Mesendoderm (in vitro differentiated cells): ENCODE data around the gene PCK2.

Experiments used
- DNase-seq: peaks from one replicate; pipeline ENCODE4 v3.0.0; 2013
- H2AK5ac ChIP-seq: 2 replicates; pipeline ENCODE4 v1.6.1; 2013; ENCODE audit warnings: low read length, inconsistent platforms
- H2BK120ac ChIP-seq: 2 replicates; pipeline ENCODE4 v1.6.1; 2013; ENCODE audit warnings: low read depth, mild to moderate bottlenecking, low read length, moderate library complexity, mixed read lengths
- H2BK15ac ChIP-seq: replicated peaks from 2 replicates; pipeline ENCODE4 v1.6.1; 2013; ENCODE audit warnings: low read depth, mild to moderate bottlenecking, moderate library complexity
- H2BK5ac ChIP-seq: 2 replicates; pipeline ENCODE4 v1.6.1; 2013; ENCODE audit warnings: low read length, inconsistent platforms
- H3K18ac ChIP-seq: 2 replicates; pipeline ENCODE4 v1.6.1; 2013; ENCODE audit warnings: mild to moderate bottlenecking, low read length, mixed read lengths
- H3K23ac ChIP-seq: one replicate; pipeline ENCODE4 v1.6.1; 2013; ENCODE audit warnings: low read length
- H3K27ac ChIP-seq: 2 replicates; pipeline ENCODE4 v1.5.1; 2013; ENCODE audit warnings: low read depth, mild to moderate bottlenecking, inconsistent platforms, low read length, moderate library complexity
- H3K27me3 ChIP-seq: 2 replicates; pipeline ENCODE4 v1.6.1; 2013; ENCODE audit warnings: low read length, control low read depth, mild to moderate bottlenecking, inconsistent platforms; ENCODE audit not compliant: insufficient read depth, poor library complexity
- H3K36me3 ChIP-seq: 2 replicates; pipeline ENCODE4 v1.6.1; 2013; ENCODE audit warnings: low read length, inconsistent platforms; ENCODE audit not compliant: control insufficient read depth, insufficient read depth
- H3K4ac ChIP-seq: one replicate; pipeline ENCODE4 v1.6.1; 2013; ENCODE audit warnings: low read depth, mild to moderate bottlenecking, low read length, moderate library complexity
- H3K4me1 ChIP-seq: 2 replicates; pipeline ENCODE4 v1.6.1; 2013; ENCODE audit warnings: low read depth, low read length, inconsistent platforms; ENCODE audit not compliant: control insufficient read depth
- H3K4me2 ChIP-seq: 2 replicates; pipeline ENCODE4 v1.6.1; 2013; ENCODE audit warnings: low read length
- H3K4me3 ChIP-seq: 2 replicates; pipeline ENCODE4 v1.5.1; 2013; ENCODE audit warnings: mild to moderate bottlenecking, low read length
- H3K56ac ChIP-seq: one replicate; pipeline ENCODE4 v1.6.1; 2013; ENCODE audit warnings: low read length
- H3K79me1 ChIP-seq: 2 replicates; pipeline ENCODE4 v1.6.1; 2013; ENCODE audit warnings: low read length, inconsistent platforms
- H3K79me2 ChIP-seq: 2 replicates; pipeline ENCODE4 v1.6.1; 2013; ENCODE audit warnings: mild to moderate bottlenecking, low read length; ENCODE audit not compliant: control insufficient read depth, insufficient read depth
- H3K9ac ChIP-seq: 2 replicates; pipeline ENCODE4 v1.6.1; 2013; ENCODE audit warnings: low read length, inconsistent platforms
- H4K5ac ChIP-seq: one replicate; pipeline ENCODE4 v1.6.1; 2013; ENCODE audit warnings: low read length
- H4K8ac ChIP-seq: one replicate; pipeline ENCODE4 v1.6.1; 2013; ENCODE audit warnings: low read depth, mild to moderate bottlenecking, control low read depth, low read length, moderate library complexity
- WGBS: extraction: QIAGEN DNeasy Blood & Tissue Kit; methylation state at CpG from one replicate; pipeline ENCODE4 v1.1.7; 2013; ENCODE audit warnings: low lambda C conversion rate, missing lambda C conversion rate; ENCODE audit not compliant: insufficient coverage; ENCODE audit errors: extremely low coverage; 5-methylcytosine and 5-hydroxymethylcytosine counted together

PCK2 gene

GRCh38 chr14:24092505-24093206 is 1.5 kb upstream of the PCK2 start:
- Histone ChIP-seq H3K79me2 (peaks cover 10% of the 10 kb centered on the region), H4K8ac (no peak overlapping the region), H3K23ac (no peak overlapping the region), H2BK15ac (no peak overlapping the region), H3K27ac (no peak overlapping the region), H3K4ac (peak overlapping the region; percentile 8), H3K9ac (no peak overlapping the region), H3K18ac (no peak overlapping the region), H4K5ac (no peak overlapping the region), H3K56ac (no peak overlapping the region), H3K4me3 (no peak overlapping the region), H3K79me1 (peaks cover 14% of the 10 kb centered on the region), H3K4me1 (peaks cover 7% of the 10 kb centered on the region), H3K27me3 (no peaks in the 10 kb centered on the region), H2BK120ac (no peak overlapping the region), H3K36me3 (peaks cover 1% of the 10 kb centered on the region), H2BK5ac (no peak overlapping the region), H2AK5ac (peak overlapping the region; percentile 68), H3K4me2 (no peak overlapping the region)
- WGBS: no CpG with 5 or more reads among the region's 4 CpGs
- DNase-seq: no peak

DNA sequence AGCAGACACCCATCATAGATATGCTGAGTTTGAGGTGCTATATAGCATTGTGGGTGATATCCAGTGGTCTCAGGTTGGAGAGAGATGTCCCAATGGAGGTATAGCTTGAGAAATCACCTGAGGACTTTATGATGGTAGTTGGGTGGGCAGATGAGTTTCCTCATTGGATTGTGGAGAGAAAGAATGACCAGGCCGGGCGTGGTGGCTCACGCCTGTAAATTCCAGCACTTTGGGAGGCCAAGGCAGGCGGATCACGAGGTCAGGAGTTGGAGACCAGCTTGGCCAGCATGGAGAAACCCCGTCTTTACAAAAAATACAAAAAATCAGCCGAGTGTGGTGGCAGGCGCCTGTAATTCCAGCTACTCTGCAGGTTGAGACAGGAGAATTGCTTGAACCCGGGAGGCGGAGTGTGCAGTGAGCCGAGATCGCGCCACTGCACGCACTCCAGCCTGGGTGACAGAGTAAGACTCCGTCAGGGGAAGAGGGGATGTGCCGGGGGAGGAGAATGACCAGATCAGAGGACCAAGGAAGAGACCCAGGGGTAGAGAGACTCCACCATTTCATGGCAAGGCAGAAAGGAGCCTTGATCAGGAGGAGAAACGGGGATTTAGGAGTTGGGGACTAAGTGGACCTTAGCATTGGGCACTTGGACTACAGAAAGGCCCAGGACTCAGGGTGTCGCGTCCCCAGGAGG is 757 bp upstream of the PCK2 start:
- Histone ChIP-seq H3K18ac (peak overlapping the region; percentile 44), H2BK5ac (peak overlapping the region; percentile 40), H2AK5ac (no peak overlapping the region), H3K4me1 (peaks cover 7% of the 10 kb centered on the region), H3K23ac (no peak overlapping the region), H2BK120ac (no peak overlapping the region), H3K79me1 (peaks cover 16% of the 10 kb centered on the region), H3K79me2 (peaks cover 10% of the 10 kb centered on the region), H3K9ac (peak overlapping the region; percentile 66), H3K27ac (peak overlapping the region; percentile 22), H3K27me3 (no peaks in the 10 kb centered on the region), H3K36me3 (peaks cover 3% of the 10 kb centered on the region), H4K8ac (no peak overlapping the region), H3K4me2 (peak overlapping the region; percentile 15), H4K5ac (peak overlapping the region; percentile 54), H3K4me3 (no peak overlapping the region), H2BK15ac (no peak overlapping the region), H3K4ac (peak overlapping the region; percentile 8), H3K56ac (peak overlapping the region; percentile 86)
- peak; percentile 16 for DNase-seq
- WGBS: no CpG with 5 or more reads among the region's 19 CpGs

GRCh38 chr14:24094841-24095270 is 745 bp downstream of the PCK2 start:
- WGBS: no CpG with 5 or more reads among the region's 14 CpGs
- peaks cover 6% of the 10 kb centered on the region for H3K36me3 ChIP-seq
- peak overlapping the region; percentile 85 for H3K18ac ChIP-seq
- peaks cover 10% of the 10 kb centered on the region for H3K79me2 ChIP-seq
- no peak for DNase-seq
- H3K9ac ChIP-seq: peak overlapping the region; percentile 100
- H3K4me1 ChIP-seq: peaks cover 7% of the 10 kb centered on the region
- peak overlapping the region; percentile 99 for H3K56ac ChIP-seq
- no peak overlapping the region for H2BK15ac ChIP-seq
- peak overlapping the region; percentile 97 for H3K23ac ChIP-seq
- no peak overlapping the region for H2BK120ac ChIP-seq
- peak overlapping the region; percentile 90 for H3K27ac ChIP-seq
- H4K5ac ChIP-seq: no peak overlapping the region
- H3K4me2 ChIP-seq: peak overlapping the region; percentile 90
- no peaks in the 10 kb centered on the region for H3K27me3 ChIP-seq
- peak overlapping the region; percentile 94 for H2BK5ac ChIP-seq
- no peak overlapping the region for H4K8ac ChIP-seq
- peak overlapping the region; percentile 96 for H2AK5ac ChIP-seq
- peak overlapping the region; percentile 43 for H3K4ac ChIP-seq
- peaks cover 16% of the 10 kb centered on the region for H3K79me1 ChIP-seq
- H3K4me3 ChIP-seq: peak overlapping the region; percentile 99

DNA sequence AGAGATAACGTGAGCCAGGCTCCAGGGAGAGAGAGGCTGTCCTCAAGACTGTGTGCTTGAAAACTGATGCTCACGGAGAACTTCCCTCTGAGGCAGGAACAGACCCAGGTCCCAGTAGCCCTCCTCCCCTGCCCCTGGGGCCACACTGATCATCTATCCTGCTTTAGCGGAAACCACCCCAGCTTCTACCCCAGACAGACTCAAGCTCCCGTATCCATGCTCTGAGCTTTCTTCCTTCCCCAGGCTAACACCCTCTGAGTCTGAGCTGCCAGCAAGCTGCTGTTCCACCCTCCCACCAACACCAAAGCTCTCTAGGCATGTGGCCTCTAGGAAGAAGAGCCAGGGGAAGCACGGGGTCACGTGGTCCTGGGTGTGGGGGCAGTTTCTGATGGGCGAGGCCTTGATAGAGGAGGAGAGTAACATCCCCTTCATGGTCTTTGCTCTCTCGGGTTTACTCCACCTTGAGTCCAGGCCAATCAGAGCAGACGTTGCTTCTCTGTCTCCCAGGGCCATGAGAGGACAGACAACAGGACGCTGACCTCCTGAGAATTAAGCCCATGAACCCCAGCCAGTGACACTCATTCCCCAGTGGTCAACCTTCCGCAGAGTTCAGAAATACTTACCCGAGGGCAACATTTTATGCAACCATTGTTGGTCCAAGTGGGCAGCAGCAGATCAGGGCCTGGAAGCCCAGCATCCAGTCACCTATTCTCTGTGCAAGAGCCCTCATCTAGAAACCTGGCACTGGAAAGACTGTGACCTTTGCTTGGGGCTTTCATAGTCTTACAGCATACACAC is 1.4 kb downstream of the PCK2 start:
- DNase-seq: peak; percentile 94
- Histone ChIP-seq H3K9ac (peak overlapping the region; percentile 100), H3K27me3 (no peaks in the 10 kb centered on the region), H2BK5ac (peak overlapping the region; percentile 54), H4K8ac (no peak overlapping the region), H2BK120ac (no peak overlapping the region), H3K18ac (peak overlapping the region; percentile 85), H3K4me3 (peak overlapping the region; percentile 99), H3K27ac (peak overlapping the region; percentile 90), H3K36me3 (peaks cover 10% of the 10 kb centered on the region), H3K23ac (peak overlapping the region; percentile 59), H2BK15ac (no peak overlapping the region), H3K56ac (peak overlapping the region; percentile 99), H3K79me1 (peaks cover 16% of the 10 kb centered on the region), H3K4ac (peak overlapping the region; percentile 43), H4K5ac (no peak overlapping the region), H3K4me2 (peak overlapping the region; percentile 90), H2AK5ac (peak overlapping the region; percentile 77), H3K79me2 (peaks cover 10% of the 10 kb centered on the region), H3K4me1 (peaks cover 7% of the 10 kb centered on the region)
- WGBS: no CpG with 5 or more reads among the region's 12 CpGs

- H3K27ac ChIP-seq: no peak overlapping the region
- no peak overlapping the region for H2AK5ac ChIP-seq
- H3K4me1 ChIP-seq: peaks cover 7% of the 10 kb centered on the region
- peaks cover 16% of the 10 kb centered on the region for H3K79me1 ChIP-seq
- H4K8ac ChIP-seq: no peak overlapping the region
- H3K27me3 ChIP-seq: no peaks in the 10 kb centered on the region
- H3K79me2 ChIP-seq: peaks cover 10% of the 10 kb centered on the region
- H3K36me3 ChIP-seq: peaks cover 12% of the 10 kb centered on the region
- H3K4me3 ChIP-seq: no peak overlapping the region
- DNase-seq: no peak
- H3K4ac ChIP-seq: no peak overlapping the region
- no peak overlapping the region for H3K23ac ChIP-seq
- no peak overlapping the region for H3K56ac ChIP-seq
- H2BK120ac ChIP-seq: no peak overlapping the region
- no peak overlapping the region for H3K9ac ChIP-seq
- no peak overlapping the region for H3K4me2 ChIP-seq
- no CpG with 5 or more reads among the region's 8 CpGs for whole genome bisulfite sequencing
- no peak overlapping the region for H2BK5ac ChIP-seq
- H4K5ac ChIP-seq: no peak overlapping the region
- H3K18ac ChIP-seq: no peak overlapping the region
- H2BK15ac ChIP-seq: no peak overlapping the region
Observed at GRCh38 chr14:24096545-24097181, 2.6 kb downstream of the PCK2 start.
